Transverse colon (tissue), 4 donors: ENCODE measurements around the gene CERS5.

Experiments used
- CTCF ChIP-seq, 5 experiments: fragments of 200-600 bp in 3 of 5; fragments of 450-650 bp in 2 of 5; sonication (generic) in 3 of 5; IDR thresholded peaks; 1 replicate in 2 of 5; 2 replicates in 3 of 5; pipeline ENCODE4 v1.5.1; 2016 to 2017; ENCODE audit warnings: antibody characterized with exemption in 5 of 5, inconsistent platforms in 3 of 5, mild to moderate bottlenecking in 2 of 5, moderate library complexity in 1 of 5
- POLR2A ChIP-seq: fragments of 450-650 bp; IDR thresholded peaks from one replicate; pipeline ENCODE4 v1.6.1; 2016; ENCODE audit warnings: antibody characterized with exemption, mild to moderate bottlenecking, moderate library complexity
- POLR2AphosphoS5 ChIP-seq, 3 donors: sonication (generic); formaldehyde crosslinking; IDR thresholded peaks; one replicate each; pipeline ENCODE4 v1.6.1; 2016; ENCODE audit warnings: antibody characterized with exemption in 3 of 3

GRCh38 chr12:50090391-50090790 is 76.8 kb downstream of the CERS5 start:
- TF ChIP-seq CTCF (IDR thresholded peaks at IDR 0.05): no peak
- no peak for TF ChIP-seq POLR2AphosphoS5 (IDR thresholded peaks at IDR 0.05)
- TF ChIP-seq POLR2A: no peak
